Measurements from ENCODE around the gene OR8H1. TPM values are rescaled to one million over a fixed set of nuclear protein-coding genes. Genes with fewer than 3 reads are reported as not detected.

Gene OR8H1
- total and polyA plus RNA-seq, 8 donors = not detected

DNA sequence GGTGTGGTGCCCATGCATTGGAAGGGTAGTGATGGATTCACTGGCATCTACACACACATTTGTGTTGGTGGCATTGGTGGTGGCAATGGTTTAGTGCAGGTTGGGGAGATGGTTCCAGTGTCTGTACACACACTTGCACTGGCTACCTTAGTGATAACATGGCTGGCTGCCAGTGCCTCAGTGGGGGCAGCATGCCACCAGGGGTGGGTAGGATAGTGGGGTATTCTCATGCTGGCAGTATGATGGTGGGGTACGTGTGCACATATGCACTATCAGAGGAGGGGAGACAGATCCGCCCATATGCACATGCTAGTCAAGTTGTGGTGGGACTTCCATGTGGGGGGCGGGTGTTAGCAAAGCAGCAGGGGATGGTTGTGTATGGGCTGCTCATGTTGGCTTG lies 15.8 kb upstream of the OR8H1 start:
- TF ChIP-seq POLR2AphosphoS5 (IDR thresholded peaks at IDR 0.05) (no peak), CTCF (IDR thresholded peaks at IDR 0.05) (no peak), POLR2A (IDR thresholded peaks at IDR 0.05) (no peak), EP300 (IDR thresholded peaks at IDR 0.05) (no peak)
- Histone ChIP-seq H3K4me1 (no peaks in the 10 kb centered on the region), H3K36me3 (no peaks in the 10 kb centered on the region), H3K4me3 (no peak overlapping the region), H3K9me3 (peaks cover 0 to 54% (median 18%) of the 10 kb centered on the region in 4 donors), H3K27me3 (no peaks in the 10 kb centered on the region), H3K27ac (no peak overlapping the region)
- intact Hi-C loops (cut with DNase I; ENCODE audit: low total_unique reads) = no loop called here
- WGBS, 5 donors = 73 to 100% (median 89%) methylated on average over 2 to 3 of the region's 3 CpGs
- no peak for DNase-seq

DNA sequence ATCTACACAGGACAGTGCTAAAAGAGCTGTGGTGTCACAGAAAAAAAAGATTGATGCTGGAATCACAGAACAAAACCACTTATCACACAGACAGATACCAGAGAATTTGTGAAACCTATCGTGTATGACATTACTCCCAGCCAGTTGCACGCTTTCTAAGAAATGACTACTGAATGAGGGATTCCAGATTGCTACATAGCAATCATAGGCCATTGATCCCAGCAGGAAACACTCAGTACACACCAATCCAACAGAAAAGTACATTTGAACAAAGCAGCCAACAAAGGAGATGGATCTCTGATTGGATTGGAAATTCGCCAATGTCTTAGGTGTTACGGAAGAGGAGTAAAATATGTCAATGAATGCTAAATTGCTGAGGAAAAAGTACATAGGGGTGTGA lies 4.8 kb upstream of the OR8H1 start:
- WGBS, 5 donors = 81 to 90% (median 85%) methylated on average over 4 of the region's 4 CpGs

GRCh38 chr11:56273854-56274253 lies 18.2 kb downstream of the OR8H1 start, which contains the start of gene OR5T1:
Gene OR5T1 (plus strand): TSS chr11:56274154. CDS start chr11:56275639, 1,485 bp downstream.
- Histone ChIP-seq H3K27me3 (no peaks in the 10 kb centered on the region), H3K9me3 (peaks cover 0 to 17% (median 2%) of the 10 kb centered on the region in 4 donors), H3K36me3 (no peaks in the 10 kb centered on the region), H3K4me1 (no peaks in the 10 kb centered on the region), H3K4me3 (no peak within 1 kb of the TSS), H3K27ac (no peak within 1 kb of the TSS)
- no peak for DNase-seq
- TF ChIP-seq EP300 (IDR thresholded peaks at IDR 0.05) (no peak), POLR2A (IDR thresholded peaks at IDR 0.05) (no peak), POLR2AphosphoS5 (IDR thresholded peaks at IDR 0.05) (no peak), CTCF (IDR thresholded peaks at IDR 0.05) (no peak)
- intact Hi-C loops (cut with DNase I; ENCODE audit: low total_unique reads) = no loop called here

More for the DNA sequence above, 4.8 kb upstream of the OR8H1 start:
- TF ChIP-seq POLR2A (IDR thresholded peaks at IDR 0.05) = no peak
- no peak for TF ChIP-seq POLR2AphosphoS5 (IDR thresholded peaks at IDR 0.05)
- no peak for TF ChIP-seq EP300 (IDR thresholded peaks at IDR 0.05)
- TF ChIP-seq CTCF (IDR thresholded peaks at IDR 0.05) = no peak
- H3K9me3 ChIP-seq = no peaks in the 10 kb centered on the region
- DNase-seq = no peak
- intact Hi-C loops (cut with DNase I; ENCODE audit: low total_unique reads) = no loop called here
- H3K27ac ChIP-seq = no peak overlapping the region
- H3K36me3 ChIP-seq = no peaks in the 10 kb centered on the region
- H3K4me1 ChIP-seq = no peaks in the 10 kb centered on the region
- no peak overlapping the region for H3K4me3 ChIP-seq
- no peaks in the 10 kb centered on the region for H3K27me3 ChIP-seq

- 58 to 65% (median 63%) methylated on average over 3 of the region's 3 CpGs for WGBS, 5 donors
Observed at GRCh38 chr11:56271092-56271491, 21.0 kb downstream of the OR8H1 start.

More at GRCh38 chr11:56271092-56271491, 21.0 kb downstream of the OR8H1 start:
- no peak for DNase-seq
- TF ChIP-seq POLR2AphosphoS5 (IDR thresholded peaks at IDR 0.05) (no peak), POLR2A (IDR thresholded peaks at IDR 0.05) (no peak), EP300 (IDR thresholded peaks at IDR 0.05) (no peak), CTCF (IDR thresholded peaks at IDR 0.05) (no peak)
- H3K4me3 ChIP-seq = no peak overlapping the region
- no peaks in the 10 kb centered on the region for H3K4me1 ChIP-seq
- H3K9me3 ChIP-seq = peaks cover 0 to 23% (median 9%) of the 10 kb centered on the region in 4 donors
- H3K27me3 ChIP-seq = no peaks in the 10 kb centered on the region
- no peak overlapping the region for H3K27ac ChIP-seq
- H3K36me3 ChIP-seq = no peaks in the 10 kb centered on the region
- intact Hi-C loops (cut with DNase I; ENCODE audit: low total_unique reads) = no loop called here

All from stomach (tissue), 9 donors.